Endothelial cell (in vitro differentiated cells): ENCODE measurements around the gene GSG1L. TPM values are rescaled to one million over a fixed set of nuclear protein-coding genes. Genes with fewer than 3 reads are reported as not detected.

Experiments
- DNase-seq: peaks from one replicate; pipeline ENCODE4 v3.0.0; 2021; ENCODE audit warnings: low spot score
- H3K27ac Mint-ChIP-seq: one replicate; pipeline ENCODE4 v1.8.0; 2021; ENCODE audit warnings: mixed read lengths, inconsistent platforms; ENCODE audit not compliant: unreplicated experiment
- H3K27me3 Mint-ChIP-seq: one replicate; pipeline ENCODE4 v1.8.0; 2021; ENCODE audit warnings: mild to moderate bottlenecking, moderate library complexity, mixed read lengths, inconsistent platforms; ENCODE audit not compliant: unreplicated experiment
- H3K36me3 Mint-ChIP-seq: one replicate; pipeline ENCODE4 v1.8.0; 2021; ENCODE audit warnings: mild to moderate bottlenecking, low read depth, mixed read lengths, inconsistent platforms; ENCODE audit not compliant: unreplicated experiment
- H3K4me1 Mint-ChIP-seq: one replicate; pipeline ENCODE4 v1.8.0; 2021; ENCODE audit warnings: mild to moderate bottlenecking, mixed read lengths, inconsistent platforms; ENCODE audit not compliant: unreplicated experiment
- H3K4me3 Mint-ChIP-seq: one replicate; pipeline ENCODE4 v1.8.0; 2021; ENCODE audit warnings: mild to moderate bottlenecking, mixed read lengths, inconsistent platforms; ENCODE audit not compliant: unreplicated experiment
- H3K9me3 Mint-ChIP-seq: one replicate; pipeline ENCODE4 v1.8.0; 2021; ENCODE audit warnings: mixed read lengths, inconsistent platforms; ENCODE audit not compliant: unreplicated experiment
- total RNA-seq: library from RNA; stranded (reverse); fragmentation: NEBNext Ultra II Directional; extraction: Animal tissue kit (Norgen Biotek cat#: 25700); gene quantifications from one replicate; pipeline ENCODE4 v1.2.1, GENCODE V29; 2021; ENCODE audit not compliant: unreplicated experiment
- TF ChIP-seq, protein P1 (sequence below): fragments of 200-600 bp; sonication (generic); IDR thresholded peaks from one replicate; pipeline ENCODE4 v1.5.0; 2021; ENCODE audit warnings: antibody characterized with exemption; ENCODE audit not compliant: unreplicated experiment

The GSG1L gene
- total RNA-seq, 1 donor from 2014 or later: 0.38 TPM

DNA sequence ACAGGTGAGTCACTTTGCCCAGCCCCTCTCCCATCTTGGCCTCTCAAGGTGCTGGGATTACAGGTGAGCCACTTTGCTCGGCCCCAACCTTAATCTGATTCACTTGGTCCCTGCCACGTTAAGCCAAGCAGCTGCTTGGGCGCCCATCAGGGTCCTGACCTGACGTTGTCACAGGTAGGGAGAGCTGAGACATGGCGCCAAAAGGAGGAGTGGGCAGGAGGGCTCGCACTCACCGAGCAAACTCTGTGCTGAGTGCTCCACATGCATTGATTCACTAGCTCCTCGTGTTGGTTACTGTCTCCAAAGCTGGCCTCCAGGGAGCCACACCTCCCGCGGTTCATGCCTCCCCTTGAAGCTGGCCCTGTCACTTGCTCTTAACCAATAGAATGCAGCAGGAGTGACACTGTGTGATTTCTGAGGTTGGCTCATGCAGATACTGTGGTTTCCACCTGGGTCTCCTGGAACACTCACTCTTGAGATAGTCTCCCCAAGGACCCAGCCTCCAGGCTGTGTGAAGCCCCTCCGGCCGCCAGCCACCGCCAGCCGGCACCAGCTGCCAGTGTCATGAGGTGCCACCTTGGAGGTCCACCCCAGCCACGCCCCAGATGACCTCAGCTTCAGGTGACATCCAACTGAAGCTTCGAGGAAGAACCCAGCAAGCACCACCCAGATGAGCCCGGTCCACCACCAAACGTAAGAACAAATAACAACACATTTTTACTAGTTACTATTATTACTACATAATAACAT is 223.0 kb downstream of the GSG1L start:
- TF ChIP-seq, protein P1, sequence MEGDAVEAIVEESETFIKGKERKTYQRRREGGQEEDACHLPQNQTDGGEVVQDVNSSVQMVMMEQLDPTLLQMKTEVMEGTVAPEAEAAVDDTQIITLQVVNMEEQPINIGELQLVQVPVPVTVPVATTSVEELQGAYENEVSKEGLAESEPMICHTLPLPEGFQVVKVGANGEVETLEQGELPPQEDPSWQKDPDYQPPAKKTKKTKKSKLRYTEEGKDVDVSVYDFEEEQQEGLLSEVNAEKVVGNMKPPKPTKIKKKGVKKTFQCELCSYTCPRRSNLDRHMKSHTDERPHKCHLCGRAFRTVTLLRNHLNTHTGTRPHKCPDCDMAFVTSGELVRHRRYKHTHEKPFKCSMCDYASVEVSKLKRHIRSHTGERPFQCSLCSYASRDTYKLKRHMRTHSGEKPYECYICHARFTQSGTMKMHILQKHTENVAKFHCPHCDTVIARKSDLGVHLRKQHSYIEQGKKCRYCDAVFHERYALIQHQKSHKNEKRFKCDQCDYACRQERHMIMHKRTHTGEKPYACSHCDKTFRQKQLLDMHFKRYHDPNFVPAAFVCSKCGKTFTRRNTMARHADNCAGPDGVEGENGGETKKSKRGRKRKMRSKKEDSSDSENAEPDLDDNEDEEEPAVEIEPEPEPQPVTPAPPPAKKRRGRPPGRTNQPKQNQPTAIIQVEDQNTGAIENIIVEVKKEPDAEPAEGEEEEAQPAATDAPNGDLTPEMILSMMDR: no peak
- Mint-ChIP-seq H3K9me3 (no peaks in the 10 kb centered on the region), H3K4me1 (no peaks in the 10 kb centered on the region), H3K27ac (no peak overlapping the region), H3K4me3 (no peak overlapping the region), H3K27me3 (peaks cover 5% of the 10 kb centered on the region), H3K36me3 (no peaks in the 10 kb centered on the region)
- no peak for DNase-seq

DNA sequence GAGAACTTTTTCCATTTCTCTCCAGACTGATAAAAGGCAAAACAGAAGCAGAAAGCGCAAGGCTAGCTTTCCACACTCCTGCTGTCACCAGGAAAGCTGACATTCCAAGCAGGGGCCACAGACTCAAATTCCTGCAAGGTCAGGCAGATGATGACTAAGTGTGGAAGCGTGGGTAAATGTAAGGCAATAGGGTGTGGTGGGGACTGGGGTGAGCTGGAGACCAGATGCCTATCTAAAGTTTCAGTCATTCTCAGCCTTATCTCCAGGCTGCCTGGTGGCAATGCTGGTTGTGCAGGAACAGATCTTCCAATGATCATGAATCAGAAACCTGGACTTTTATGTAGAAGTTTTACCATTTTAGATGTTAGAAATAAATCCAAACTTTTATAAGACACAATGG is 224.1 kb downstream of the GSG1L start:
- Mint-ChIP-seq H3K27me3 (peaks cover 5% of the 10 kb centered on the region), H3K9me3 (no peaks in the 10 kb centered on the region), H3K4me3 (no peak overlapping the region), H3K4me1 (no peaks in the 10 kb centered on the region), H3K27ac (no peak overlapping the region), H3K36me3 (no peaks in the 10 kb centered on the region)
- no peak for DNase-seq
- TF ChIP-seq, protein P1: no peak

DNA sequence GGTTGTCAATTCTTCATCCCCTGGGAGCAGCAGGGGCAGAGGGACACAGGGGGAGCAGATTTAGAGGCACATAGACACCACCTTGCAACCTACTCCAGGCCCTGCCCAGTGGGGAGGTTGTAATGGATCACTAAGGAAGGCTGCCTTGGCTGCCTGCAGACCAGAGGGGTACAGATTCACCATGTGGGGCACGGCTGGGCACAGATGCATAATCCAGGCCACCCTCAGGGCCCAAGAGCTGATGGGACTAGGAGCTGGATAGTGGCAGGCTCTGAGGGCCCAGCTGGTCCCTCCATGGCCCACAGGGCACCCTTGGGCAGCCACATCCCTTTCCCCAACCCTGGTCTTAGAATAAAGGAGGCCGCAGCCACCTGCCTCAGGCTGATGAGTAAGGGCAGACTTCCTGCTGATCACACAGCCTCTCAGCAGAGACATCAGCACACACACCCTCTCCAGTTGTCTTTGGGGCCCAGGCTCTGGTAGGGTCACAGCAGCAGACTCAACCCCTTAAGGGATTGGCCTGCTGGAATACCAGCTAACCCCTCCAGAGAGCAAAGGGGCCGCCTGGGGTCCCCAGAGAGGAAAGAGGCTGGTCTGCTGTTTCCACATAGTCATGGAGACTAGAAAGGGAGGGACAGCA is 224.9 kb downstream of the GSG1L start:
- H3K4me3 Mint-ChIP-seq: no peak overlapping the region
- no peaks in the 10 kb centered on the region for H3K36me3 Mint-ChIP-seq
- no peak overlapping the region for H3K27ac Mint-ChIP-seq
- DNase-seq: no peak
- peaks cover 2% of the 10 kb centered on the region for H3K27me3 Mint-ChIP-seq
- TF ChIP-seq, protein P1: no peak
- H3K9me3 Mint-ChIP-seq: no peaks in the 10 kb centered on the region
- no peaks in the 10 kb centered on the region for H3K4me1 Mint-ChIP-seq

DNA sequence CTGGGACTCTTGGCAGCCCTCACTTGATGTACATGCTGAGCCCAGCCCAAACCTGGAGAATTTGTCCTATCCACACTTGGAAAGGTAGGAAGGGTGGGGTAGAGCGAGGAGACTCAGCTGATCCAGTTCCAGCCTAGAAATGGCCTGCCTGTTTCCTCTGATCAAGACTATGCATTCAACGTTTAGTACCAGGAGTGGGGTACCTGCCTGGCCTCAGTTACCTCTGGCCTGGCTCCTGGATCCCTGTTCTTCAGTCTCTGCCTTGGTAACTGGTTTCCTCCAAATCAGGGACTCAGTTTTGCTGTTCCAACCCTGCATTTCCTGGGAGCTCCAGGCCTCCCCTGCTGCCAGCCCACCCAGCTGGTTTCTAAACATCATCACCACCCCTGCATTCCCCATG is 233.5 kb downstream of the GSG1L start:
- TF ChIP-seq, protein P1: no peak
- Mint-ChIP-seq H3K4me3 (no peak overlapping the region), H3K9me3 (peaks cover 11% of the 10 kb centered on the region), H3K27me3 (peaks cover 3% of the 10 kb centered on the region), H3K27ac (no peak overlapping the region), H3K36me3 (peaks cover 18% of the 10 kb centered on the region), H3K4me1 (no peaks in the 10 kb centered on the region)
- DNase-seq: no peak

DNA sequence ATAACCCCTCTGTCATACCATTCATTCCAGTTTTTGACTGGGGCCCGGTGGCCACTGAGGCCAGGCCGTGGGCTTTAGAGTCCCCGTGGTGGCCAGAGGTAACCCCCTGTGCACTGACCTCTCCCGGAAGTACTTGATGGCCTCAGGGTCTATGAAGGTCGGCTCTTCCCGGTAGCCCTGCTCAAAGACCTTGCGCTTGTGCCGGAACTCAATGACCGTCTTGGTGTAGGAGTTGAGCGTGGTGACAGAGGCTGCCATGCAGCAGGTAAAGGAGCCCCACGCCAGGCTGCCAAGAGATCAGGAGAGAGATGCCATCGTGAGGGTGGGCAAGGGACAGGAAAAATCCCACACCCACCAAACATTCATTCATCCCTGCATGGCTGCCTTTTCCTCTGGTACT is 234.8 kb downstream of the GSG1L start:
- H3K27ac Mint-ChIP-seq: no peak overlapping the region
- DNase-seq: no peak
- peak overlapping the region; percentile 32 for H3K4me3 Mint-ChIP-seq
- peaks cover 18% of the 10 kb centered on the region for H3K36me3 Mint-ChIP-seq
- peaks cover 3% of the 10 kb centered on the region for H3K27me3 Mint-ChIP-seq
- TF ChIP-seq, protein P1: no peak
- no peaks in the 10 kb centered on the region for H3K4me1 Mint-ChIP-seq
- peaks cover 11% of the 10 kb centered on the region for H3K9me3 Mint-ChIP-seq
